Stimulated activated CD8-positive, alpha-beta memory T cell treated with anti-CD3 and anti-CD28 coated beads, Interleukin-12 subunit alpha, Interleukin-12 subunit beta, amount 100 ng/mL, for 24 hours (primary cell): ENCODE measurements around the gene GARIN3.
"Not testable (repeated sequence)": the region's sequence is repeated elsewhere in the genome, so short reads cannot be mapped to it uniquely, and the experiment has no call there.

Source experiments
- DNase-seq: peaks from one replicate; pipeline ENCODE4 v3.0.0-alpha.2; 2020; ENCODE audit errors: extremely low read depth

The GARIN3 gene

DNA sequence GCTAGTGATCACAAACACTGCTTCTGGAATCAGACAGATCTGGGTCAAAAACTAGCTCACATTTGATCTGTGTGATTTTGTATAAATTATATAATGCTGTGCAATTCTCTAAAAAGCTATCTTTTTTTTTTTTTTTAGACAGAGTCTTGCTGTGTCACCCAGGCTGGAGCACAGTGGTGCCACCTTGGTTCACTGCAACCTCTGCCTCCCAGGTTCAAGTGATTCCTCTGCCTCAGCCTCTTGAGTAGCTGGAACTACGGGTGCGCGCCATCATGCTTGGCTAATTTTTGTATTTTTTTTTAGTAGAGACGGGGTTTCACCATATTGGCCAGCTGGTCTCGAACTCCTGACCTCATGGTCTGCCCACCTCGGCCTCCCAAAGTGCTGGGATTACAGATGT lies 19.1 kb upstream of the GARIN3 start:
- DNase-seq: not testable (repeated sequence)

DNA sequence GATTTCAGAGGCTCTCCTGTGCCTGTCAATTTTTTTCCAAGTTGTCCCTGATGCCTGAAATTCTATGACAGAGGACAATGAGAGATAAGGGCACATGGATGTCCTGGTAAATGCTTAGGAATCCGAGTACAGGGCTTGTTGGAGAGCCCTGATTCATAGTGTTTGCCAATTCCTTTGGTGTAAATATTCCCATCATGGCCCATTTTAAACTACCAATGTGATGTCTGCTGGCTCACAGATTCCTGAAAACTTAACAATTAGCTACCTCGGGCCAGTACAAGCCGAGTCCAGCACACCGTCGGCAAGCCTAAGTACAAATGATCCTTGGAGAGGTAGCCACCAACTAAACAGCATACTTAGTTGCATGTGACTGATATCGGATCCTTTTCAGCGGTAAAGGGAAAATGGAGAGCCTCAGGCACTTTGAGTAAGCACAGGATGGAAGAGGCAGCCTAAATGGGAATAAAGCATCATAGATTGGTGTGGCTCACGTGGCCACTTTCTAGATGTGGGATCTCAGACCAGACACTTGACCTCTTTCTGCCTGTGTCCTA lies 18.1 kb upstream of the GARIN3 start:
- no peak for DNase-seq

DNA sequence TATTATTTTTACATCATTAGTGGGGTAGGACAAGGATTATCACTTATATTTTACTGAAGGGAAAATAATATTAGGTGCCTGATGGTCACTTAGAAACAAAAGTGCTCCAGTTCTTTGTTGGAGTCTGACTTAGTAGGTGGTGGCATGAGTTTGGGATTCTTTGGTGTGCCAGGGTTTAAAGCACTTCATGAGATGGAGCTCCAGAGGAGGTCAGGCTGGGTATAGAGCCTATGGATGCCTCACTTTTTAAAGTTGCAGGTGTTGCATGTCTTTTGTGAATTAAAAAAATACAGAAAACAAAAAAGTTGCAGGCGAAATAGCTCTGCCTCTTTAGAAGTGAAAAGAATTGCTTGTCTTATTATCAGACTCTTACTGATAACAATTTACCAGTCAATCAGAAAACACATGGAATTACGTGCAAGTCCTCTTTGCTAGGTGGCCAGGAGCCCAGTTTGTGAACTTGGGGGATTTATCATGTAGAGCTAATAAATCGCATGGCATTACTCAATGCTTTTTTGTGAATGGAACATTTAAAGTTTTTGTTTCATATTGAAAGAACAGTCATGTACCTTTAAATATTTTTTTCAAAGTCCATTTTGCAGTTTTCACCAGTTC lies 16.2 kb upstream of the GARIN3 start:
- no peak for DNase-seq

DNA sequence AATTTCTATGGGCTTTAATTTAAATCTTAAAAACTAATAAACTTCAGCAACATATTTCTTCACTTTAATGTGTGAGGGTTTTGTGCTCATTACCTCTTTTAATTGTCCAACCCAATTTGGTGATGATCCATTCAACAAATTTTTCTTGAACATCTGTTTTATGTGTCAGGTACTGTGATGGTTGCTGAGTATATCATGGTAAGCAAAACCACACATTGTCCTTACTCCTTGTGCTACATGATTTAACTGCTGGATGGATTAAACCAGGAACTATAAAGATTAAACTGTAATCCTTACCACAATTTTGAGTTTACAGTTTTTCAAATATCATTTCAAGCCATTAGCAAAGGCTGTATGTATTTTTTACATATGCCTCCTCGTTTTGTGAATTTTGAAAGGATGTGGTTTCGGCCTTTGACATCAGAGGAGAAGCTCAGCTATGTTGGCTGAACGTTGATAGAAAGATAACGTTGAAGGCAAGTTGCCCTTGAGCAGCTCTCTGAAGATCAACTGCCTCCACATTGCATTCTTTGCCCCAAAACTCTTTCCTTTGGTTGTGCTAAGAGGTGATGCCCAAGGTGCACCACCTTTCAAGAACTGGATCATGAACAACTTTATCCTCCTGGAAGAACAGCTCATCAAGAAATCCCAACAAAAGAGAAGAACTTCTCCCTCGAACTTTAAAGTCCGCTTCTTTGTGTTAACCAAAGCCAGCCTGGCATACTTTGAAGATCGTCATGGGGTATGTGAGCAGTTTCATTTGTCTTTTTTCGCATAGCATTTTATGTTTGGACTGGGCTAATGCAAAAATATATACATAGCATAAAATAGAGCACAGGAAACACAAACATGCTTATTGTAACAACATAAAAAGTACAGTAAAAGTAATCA lies 14.6 kb upstream of the GARIN3 start, which contains the start of gene ITK:
TSS of gene ITK (plus strand) at position 467 of the 891 bp plus-strand sequence. CDS start at position 605, 138 bp downstream.
- DNase-seq: no peak

DNA sequence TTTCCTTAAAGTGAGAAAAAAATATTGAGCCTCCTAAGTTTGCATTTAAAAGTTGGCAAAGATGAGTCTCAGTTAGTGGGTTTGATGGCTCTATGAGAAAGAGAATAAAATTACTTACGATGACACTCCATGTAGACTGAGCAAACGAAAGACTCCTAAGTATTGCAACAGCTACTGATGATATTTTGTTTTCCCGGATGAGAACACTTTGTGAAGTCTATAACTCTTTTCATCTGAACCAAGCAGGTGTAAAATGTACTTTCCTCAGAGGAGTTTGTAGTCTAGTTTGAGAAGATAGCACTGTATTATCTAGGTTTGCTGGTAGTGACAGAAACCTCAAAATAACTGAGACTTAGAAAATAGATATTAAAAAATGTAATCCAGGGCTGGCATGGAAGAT lies 12.9 kb upstream of the GARIN3 start:
- no peak for DNase-seq

DNA sequence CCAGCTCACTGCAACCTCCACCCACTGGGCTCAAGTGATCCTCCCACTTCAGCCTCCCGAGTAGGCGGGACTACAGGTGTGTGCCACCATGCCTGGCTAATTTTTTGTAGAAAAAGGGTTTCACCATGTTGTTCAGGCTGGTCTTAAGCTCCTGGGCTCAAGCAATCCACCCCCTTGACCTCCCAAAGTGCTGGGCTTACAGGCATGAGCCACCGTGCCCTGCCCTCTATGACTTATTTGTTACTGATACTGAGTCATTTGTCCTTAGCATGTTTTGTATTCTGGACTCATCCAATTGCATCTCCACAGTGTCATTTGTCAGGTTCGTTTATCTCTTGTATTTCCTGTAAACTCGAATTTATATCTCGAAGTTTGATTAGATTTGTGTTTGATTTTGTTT lies 11.9 kb upstream of the GARIN3 start:
- no peak for DNase-seq

DNA sequence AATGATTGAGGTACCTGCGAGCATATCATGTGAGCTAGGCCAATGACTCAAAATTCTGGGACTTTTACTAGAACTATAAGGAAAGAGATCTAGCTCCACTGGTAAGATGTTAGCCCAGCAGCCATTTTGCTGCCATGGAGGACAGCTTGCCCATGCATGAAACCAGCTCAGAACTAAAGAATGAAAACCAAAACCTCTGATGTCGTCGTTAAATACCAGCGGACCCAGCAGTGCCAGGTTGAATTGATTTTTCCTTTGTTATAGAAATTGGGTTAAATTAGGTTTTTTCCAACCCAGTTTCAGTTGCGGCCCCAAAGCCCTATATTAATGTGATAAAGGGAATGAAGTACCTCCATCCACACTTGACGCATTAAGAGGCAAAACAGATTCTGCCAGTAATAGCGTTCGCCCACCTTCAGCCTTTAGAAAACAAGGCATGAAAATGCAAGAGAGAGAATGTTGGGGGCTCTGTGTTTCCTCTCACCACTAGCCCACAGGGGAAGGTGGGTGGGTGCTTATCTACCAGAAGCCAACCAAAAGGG lies 9.1 kb upstream of the GARIN3 start:
- DNase-seq: no peak

DNA sequence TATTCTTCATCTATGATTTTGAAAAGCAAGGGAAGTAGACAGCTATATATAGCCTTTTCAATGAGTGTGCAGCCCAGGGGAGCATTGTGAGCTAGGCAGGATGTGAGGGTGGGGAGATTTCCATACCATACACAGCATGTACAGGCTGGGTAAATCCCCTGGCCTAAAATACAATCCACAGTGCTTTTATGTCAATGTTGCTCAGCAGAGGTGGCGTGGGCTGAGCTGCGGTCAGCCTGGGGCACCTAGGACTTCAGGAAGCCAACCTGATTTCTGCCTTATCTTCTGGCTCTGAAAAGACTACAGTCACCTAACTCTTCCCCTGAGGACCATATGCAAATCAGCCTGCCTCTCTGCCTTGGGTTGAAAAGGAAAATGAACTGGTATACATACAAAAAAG lies 6.3 kb upstream of the GARIN3 start:
- peak; percentile 78 for DNase-seq

DNA sequence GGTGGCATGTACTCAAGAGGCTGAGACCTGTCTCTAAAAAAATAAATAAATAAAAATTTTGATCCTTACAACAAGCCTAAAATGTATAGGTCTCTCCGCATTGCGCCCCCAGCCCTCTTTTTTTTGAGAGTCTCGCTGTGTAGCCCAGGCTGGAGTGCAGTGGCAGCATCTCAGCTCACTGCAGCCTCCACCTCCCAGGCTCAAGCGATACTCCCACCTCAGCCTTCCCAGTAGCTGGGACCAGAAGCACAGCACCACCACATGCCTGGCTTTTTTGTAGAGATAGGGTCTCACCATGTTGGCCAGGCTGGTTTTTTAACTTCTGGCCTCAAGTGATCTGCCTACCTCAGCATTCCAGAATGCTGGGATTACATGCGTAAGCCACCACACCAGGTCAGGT lies 2.2 kb upstream of the GARIN3 start:
- DNase-seq: no peak

DNA sequence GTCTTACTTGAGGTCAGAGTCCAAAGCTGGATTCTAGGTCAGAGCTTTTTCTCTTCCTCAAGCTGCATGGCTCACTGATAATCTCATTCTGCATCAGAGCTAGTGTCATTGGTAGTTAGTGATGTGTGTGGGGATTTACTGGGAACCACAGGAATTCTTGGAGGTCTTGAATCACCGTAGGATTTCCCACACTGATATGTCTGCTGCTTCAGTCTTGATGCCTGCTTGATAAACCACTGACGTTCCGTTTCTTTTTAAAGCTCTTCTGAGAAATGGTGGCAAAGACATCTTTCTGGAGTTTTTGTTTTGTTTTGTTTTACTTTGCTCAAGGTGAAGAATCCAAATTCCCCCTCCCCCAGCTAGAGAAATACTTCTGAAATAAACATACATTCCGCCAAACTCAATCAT lies 1.2 kb upstream of the GARIN3 start:
- DNase-seq: no peak

DNA sequence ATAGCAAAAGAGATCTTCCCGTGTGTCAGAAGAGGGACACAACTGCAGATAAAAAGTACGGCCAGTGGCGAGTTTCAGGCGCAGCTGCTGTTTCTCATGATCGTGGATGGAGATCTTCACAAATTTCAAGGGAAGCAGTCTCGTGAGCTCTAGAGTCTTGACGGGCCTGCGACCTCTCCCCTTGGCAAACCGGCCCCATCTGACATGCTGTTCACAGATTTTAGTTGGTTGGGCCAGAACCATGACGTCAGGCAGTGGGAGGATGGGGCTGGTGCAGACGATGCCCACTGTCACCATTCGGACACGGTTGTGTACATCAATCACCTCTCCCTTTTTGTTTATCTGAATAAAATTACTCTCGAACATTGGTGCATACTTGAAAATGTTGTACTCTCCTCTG lies 396 bp downstream of the GARIN3 start:
- no peak for DNase-seq

DNA sequence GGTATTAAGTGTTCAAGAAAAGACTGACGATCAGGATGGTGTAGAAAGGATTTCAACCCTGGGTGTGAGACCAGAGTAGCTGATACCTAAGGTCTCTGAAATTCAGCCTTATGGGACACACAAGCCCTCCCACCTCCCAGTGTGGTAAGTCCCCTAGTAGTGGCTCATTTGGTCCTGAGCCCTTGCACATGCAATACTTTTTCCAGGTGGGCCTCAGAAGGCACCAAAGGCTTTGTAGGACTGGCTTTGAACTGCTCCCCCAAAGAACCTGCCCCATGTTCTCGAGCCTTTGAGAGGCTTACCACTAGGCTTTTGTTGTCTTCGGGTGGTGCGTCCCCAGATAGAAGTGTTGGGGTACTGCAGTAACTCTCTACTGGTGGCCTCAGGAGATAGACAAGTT lies 803 bp downstream of the GARIN3 start:
- DNase-seq: no peak

DNA sequence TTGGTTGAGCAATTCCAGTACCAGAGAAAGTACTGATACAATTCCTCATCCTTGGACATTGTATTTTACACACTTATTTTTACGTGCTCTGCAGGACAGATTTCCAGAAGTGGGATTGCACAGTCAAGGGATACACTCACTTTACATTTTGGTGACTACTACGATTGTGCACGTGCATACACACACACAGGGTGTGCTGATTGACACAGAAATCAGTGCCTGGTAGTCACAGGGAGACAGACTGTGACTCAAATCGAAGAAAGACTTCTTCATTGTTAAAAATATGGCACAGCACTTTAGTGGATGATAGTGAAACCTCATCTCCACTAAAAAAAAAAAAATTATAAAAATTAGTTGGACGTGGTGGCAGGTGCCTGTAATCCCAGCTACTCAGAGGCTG lies 1.5 kb downstream of the GARIN3 start:
- no peak for DNase-seq

DNA sequence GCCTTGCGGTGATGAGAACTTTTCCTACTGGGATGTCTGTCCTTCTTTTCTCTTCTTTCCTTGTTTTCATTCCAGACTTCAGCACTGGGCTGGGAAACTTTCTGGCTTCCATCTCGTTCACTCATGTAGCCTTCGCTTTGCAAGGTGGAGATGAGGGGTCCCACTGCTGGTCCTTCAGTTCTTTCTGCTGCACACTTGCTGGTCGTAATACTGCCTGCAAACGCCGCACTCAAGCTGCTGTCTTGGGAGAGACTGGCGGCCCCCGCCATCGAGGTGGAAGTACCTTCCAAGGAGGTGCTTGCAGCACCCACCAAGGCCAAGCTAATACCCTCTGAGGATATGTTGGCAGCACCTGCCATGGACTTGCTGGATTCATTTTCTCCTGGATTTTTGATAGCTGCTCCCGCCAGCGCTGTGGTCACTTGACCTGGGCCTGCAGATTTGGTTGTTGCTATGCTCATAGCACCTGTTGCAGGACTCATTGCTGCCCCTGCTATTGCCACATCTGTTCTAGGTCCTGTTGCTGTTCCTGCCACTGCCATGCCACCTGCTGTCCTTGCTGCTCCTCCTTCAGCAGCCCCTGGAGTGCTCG lies 3.0 kb downstream of the GARIN3 start:
- no peak for DNase-seq

DNA sequence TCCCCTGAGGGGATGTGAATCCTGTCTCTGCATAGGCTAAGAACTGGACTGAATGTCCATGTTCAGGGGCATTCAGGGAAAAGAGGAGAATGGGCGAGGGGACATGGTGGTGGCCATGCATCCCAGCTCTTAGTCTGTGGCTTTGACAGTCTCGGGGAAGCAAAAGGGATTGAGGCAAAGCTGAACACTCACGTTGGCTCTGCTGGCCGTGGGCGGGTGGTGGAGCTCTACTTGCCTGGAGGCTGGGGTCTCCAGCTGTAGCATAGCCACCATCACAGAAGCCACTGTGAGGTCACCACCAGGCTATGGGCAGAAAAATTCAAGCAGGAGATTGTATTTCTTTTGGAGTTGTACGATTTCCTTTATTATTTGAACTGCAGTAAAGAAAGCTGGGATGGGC lies 4.1 kb downstream of the GARIN3 start:
- DNase-seq: no peak

DNA sequence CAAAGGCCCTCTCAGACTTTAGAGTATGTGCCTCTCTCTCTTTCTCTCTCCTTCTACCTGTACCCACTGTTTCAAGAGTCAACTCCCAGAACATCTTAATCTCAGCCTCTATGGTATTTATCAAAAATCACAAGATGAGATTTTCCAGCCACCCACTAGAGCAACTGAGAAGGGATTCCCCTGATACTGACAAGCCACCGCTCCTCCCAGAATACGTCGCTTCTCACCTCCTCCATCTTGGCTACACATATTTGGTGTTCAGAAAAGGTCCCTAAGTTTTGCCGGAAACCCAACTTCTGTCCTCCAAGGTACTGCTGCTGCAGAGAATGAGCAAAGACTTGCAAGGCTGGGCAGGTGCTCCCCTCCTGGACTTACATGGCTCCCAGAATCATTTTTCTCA lies 6.1 kb downstream of the GARIN3 start:
- no peak for DNase-seq

DNA sequence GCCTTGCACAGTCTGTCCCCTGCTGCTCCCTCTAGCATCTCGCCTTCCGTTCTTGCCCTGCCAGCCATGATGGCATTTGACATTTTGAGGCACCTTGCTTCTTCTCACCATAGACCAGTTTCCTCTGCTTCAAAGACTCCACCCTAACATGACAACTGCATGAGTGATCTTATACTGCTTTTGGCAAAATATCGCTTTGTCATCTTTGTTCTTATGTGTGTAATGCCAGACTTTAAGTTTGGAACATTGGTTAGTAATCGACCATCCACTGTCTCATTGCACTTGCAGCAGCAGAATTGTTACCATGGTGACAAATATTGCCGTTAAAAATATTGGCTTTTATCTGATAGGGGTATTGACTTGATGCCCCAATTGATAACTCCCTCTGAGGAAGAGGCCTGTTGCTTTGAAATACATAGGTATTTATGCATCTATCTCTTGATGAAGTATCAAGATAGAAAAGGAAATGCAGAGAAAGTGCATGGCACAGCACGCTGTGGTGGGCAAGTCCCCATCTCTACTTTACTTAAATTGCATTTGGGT lies 6.8 kb downstream of the GARIN3 start:
- no peak for DNase-seq

DNA sequence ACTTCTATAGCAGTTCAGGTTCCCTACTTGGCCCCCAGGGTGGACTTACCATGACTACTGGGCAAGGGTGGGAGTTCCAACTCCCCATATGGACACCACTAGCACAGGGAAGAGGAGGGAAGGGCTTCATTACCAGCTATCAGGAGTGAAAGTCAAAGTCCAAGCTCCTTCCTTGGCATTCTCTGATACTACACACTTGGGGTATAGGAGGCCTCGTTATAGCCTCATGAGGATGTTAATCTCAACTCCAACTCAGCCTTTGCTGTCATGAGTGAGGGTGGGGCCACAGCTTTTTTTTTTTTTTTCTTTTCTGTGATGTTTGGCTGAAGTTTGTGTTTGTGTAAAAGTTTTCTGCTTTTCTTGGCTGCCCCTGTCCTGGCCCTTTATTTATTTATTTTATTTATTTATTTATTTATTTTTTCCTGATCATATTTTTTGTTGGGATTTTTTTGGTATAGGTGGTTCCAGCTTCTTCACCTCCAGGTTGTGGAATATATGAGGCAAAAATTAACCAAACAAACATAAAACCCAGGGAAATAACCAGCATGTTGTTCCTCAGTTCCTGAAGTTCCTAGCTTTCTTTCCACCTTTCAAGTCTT lies 8.7 kb downstream of the GARIN3 start:
- DNase-seq: no peak

DNA sequence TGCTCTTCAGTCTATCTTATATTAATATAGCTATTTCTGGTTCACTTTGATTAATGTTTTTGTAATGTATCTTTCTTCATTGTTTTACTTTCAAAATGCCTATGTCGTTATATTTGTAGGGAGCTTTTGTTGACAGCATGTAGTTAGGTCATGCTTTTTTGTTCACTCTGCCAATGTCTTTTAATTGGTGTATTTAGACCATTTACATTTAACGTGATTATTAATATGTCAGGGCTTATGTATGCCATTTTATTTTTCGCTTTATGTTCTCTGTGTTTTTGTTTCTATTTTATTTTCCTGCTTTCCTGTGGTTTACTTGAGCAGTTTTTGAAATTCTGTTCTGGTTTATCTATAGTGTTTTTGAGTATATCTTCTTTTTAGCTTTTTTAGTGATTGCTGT lies 10.8 kb downstream of the GARIN3 start:
- no peak for DNase-seq

DNA sequence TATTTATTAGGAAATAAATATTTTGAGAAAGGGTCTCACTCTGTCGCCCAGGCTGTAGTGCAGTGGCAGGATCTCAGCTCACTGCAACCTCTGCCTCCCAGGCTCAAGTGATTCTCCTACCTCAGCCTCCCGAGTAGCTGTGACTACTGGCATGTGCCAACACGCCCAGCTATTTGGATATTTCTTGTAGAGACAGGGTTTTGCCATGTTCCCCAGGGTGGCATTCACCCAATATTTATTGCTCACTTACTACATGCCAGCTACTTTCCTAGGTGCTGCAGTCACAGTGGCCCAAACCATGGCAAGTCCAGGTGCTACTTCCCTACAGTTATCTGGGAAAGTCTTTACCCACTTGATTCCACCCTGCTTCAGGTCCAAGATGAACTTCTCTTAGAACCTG lies 15.1 kb downstream of the GARIN3 start:
- DNase-seq: no peak

DNA sequence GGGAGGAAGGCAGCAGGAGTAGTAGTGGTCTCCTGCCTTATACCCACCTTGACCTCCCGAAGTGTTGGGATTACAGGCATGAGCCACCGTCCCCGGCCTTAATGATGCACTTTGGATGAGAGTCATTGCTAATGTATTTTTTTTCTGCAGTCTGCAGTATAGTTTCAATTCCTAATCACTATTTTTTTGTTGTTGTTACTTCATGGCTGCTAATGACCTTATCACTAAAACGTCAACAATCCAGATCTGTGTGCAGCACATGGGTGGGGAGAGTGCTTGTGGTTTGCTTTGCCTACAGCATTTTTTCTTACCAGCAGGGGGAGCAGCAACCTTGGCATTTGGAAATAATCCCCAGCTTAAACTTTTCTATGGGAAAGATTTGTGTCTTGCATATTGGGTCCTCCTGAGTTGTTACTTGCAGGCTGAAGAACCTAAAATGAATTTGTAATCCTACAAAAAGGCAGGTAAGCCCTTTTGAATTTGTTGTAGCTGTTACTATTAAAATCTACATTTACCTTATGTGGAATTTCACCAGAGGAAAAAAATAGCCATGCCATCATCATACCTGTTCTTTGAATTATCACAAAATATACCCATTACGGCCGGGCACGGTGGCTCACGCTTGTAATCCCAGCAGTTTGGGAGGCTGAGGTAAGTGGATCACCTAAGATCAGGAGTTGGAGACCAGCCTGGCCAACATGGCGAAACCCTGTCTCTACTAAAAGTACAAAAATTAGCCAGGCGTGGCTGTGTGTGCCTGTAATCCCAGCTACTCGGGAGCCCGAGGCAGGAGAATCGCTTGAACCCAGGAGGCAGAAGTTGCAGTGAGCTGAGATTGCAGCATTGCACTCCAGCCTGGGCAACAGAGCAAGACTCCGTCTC lies 17.1 kb downstream of the GARIN3 start:
- peak; percentile 43 for DNase-seq
